Stimulated activated naive CD8-positive, alpha-beta T cell treated with anti-CD3 and anti-CD28 coated beads, Interleukin-15, amount 100 ng/mL, for 72 hours (primary cell): ENCODE data around the gene DHRS12.

Source experiments
- ATAC-seq: fragments of 150-1000 bp; cut with Tn5 transposase; 2 replicates; pipeline ENCODE4 v1.10.0; 2021; ENCODE audit warnings: mild to moderate bottlenecking, moderate library complexity
- DNase-seq, 2 donors: peaks; one replicate each; pipeline ENCODE4 v3.0.0; 2021 to 2022
- H3K27ac Mint-ChIP-seq, 2 donors: one replicate each; pipeline ENCODE4 v1.8.0; 2022; ENCODE audit warnings: mild to moderate bottlenecking in 2 of 2, mixed read lengths in 2 of 2, moderate library complexity in 2 of 2
- H3K27me3 Mint-ChIP-seq: one replicate; pipeline ENCODE4 v1.8.0; 2022; ENCODE audit warnings: mixed read lengths
- H3K4me1 Mint-ChIP-seq: one replicate; pipeline ENCODE4 v1.8.0; 2022; ENCODE audit warnings: mild to moderate bottlenecking, mixed read lengths
- H3K4me3 Mint-ChIP-seq, 2 donors: one replicate each; pipeline ENCODE4 v1.8.0; 2022; ENCODE audit warnings: mild to moderate bottlenecking in 2 of 2, mixed read lengths in 2 of 2, moderate library complexity in 1 of 2
- H3K9me3 Mint-ChIP-seq, 2 donors: one replicate each; pipeline ENCODE4 v1.8.0; 2022; ENCODE audit warnings: mixed read lengths in 2 of 2

Gene DHRS12

GRCh38 chr13:51783428-51784094 lies 20.4 kb downstream of the DHRS12 start:
- Mint-ChIP-seq H3K27me3 (no peaks in the 10 kb centered on the region), H3K4me3 (no peak overlapping the region), H3K9me3 (no peaks in the 10 kb centered on the region), H3K27ac (peak overlapping the region; percentile 3 to 16), H3K4me1 (peaks cover 20% of the 10 kb centered on the region)
- no peak for DNase-seq
- ATAC-seq: no peak

GRCh38 chr13:51782026-51782710 lies 21.8 kb downstream of the DHRS12 start:
- Mint-ChIP-seq H3K4me1 (peaks cover 22% of the 10 kb centered on the region), H3K9me3 (no peaks in the 10 kb centered on the region), H3K4me3 (no peak overlapping the region), H3K27ac (peak overlapping the region; percentile 23 to 85), H3K27me3 (no peaks in the 10 kb centered on the region)
- ATAC-seq (no peak), DNase-seq (no peak)

- H3K27ac Mint-ChIP-seq: peak overlapping the region in 1 of 2 donors; percentile 85
- H3K9me3 Mint-ChIP-seq: no peaks in the 10 kb centered on the region
- ATAC-seq (peak; percentile 81), DNase-seq (peak in 1 of 2 donors; percentile 29)
- no peak overlapping the region for H3K4me3 Mint-ChIP-seq
- peaks cover 17% of the 10 kb centered on the region for H3K4me1 Mint-ChIP-seq
- H3K27me3 Mint-ChIP-seq: no peaks in the 10 kb centered on the region
Observed at GRCh38 chr13:51781246-51782022, 22.5 kb downstream of the DHRS12 start.

GRCh38 chr13:51780099-51780498 lies 23.9 kb downstream of the DHRS12 start:
- no peak for DNase-seq
- peaks cover 17% of the 10 kb centered on the region for H3K4me1 Mint-ChIP-seq
- no peak overlapping the region for H3K4me3 Mint-ChIP-seq
- H3K27me3 Mint-ChIP-seq: no peaks in the 10 kb centered on the region
- H3K27ac Mint-ChIP-seq: no peak overlapping the region
- no peaks in the 10 kb centered on the region for H3K9me3 Mint-ChIP-seq
- ATAC-seq: no peak

- Mint-ChIP-seq H3K27me3 (no peaks in the 10 kb centered on the region), H3K4me3 (no peak overlapping the region), H3K27ac (no peak overlapping the region), H3K4me1 (peaks cover 17% of the 10 kb centered on the region), H3K9me3 (no peaks in the 10 kb centered on the region)
- ATAC-seq (no peak), DNase-seq (no peak)
Observed at GRCh38 chr13:51778392-51778791, 25.6 kb downstream of the DHRS12 start.

- H3K27me3 Mint-ChIP-seq: no peaks in the 10 kb centered on the region
- H3K4me1 Mint-ChIP-seq: peaks cover 17% of the 10 kb centered on the region
- ATAC-seq (no peak), DNase-seq (no peak)
- H3K4me3 Mint-ChIP-seq: no peak overlapping the region
- H3K9me3 Mint-ChIP-seq: no peaks in the 10 kb centered on the region
- peak overlapping the region in 1 of 2 donors; percentile 63 for H3K27ac Mint-ChIP-seq
Observed at GRCh38 chr13:51777921-51778320, 26.0 kb downstream of the DHRS12 start.

- H3K4me1 Mint-ChIP-seq: peaks cover 10% of the 10 kb centered on the region
- DNase-seq: no peak
- H3K9me3 Mint-ChIP-seq: no peaks in the 10 kb centered on the region
- ATAC-seq: no peak
- H3K27me3 Mint-ChIP-seq: no peaks in the 10 kb centered on the region
- no peak overlapping the region for H3K4me3 Mint-ChIP-seq
- H3K27ac Mint-ChIP-seq: no peak overlapping the region
Observed at GRCh38 chr13:51776179-51776578, 27.8 kb downstream of the DHRS12 start.

GRCh38 chr13:51773515-51773914 lies 30.4 kb downstream of the DHRS12 start:
- Mint-ChIP-seq H3K9me3 (no peaks in the 10 kb centered on the region), H3K27ac (peak overlapping the region in 1 of 2 donors; percentile 27), H3K4me1 (peaks cover 5% of the 10 kb centered on the region), H3K27me3 (no peaks in the 10 kb centered on the region), H3K4me3 (no peak overlapping the region)
- DNase-seq: no peak
- no peak for ATAC-seq

GRCh38 chr13:51772781-51773180 lies 31.2 kb downstream of the DHRS12 start:
- no peak overlapping the region for H3K27ac Mint-ChIP-seq
- no peak for ATAC-seq

GRCh38 chr13:51772105-51772455 lies 31.9 kb downstream of the DHRS12 start:
- Mint-ChIP-seq H3K27me3 (no peaks in the 10 kb centered on the region), H3K27ac (no peak overlapping the region), H3K4me3 (no peak overlapping the region), H3K4me1 (no peaks in the 10 kb centered on the region), H3K9me3 (no peaks in the 10 kb centered on the region)
- DNase-seq: no peak
- ATAC-seq: no peak

More at GRCh38 chr13:51772781-51773180, 31.2 kb downstream of the DHRS12 start:
- DNase-seq: no peak
- Mint-ChIP-seq H3K27me3 (no peaks in the 10 kb centered on the region), H3K4me3 (no peak overlapping the region), H3K9me3 (no peaks in the 10 kb centered on the region), H3K4me1 (peaks cover 1% of the 10 kb centered on the region)

GRCh38 chr13:51771418-51772104 lies 32.4 kb downstream of the DHRS12 start:
- H3K27me3 Mint-ChIP-seq: no peaks in the 10 kb centered on the region
- H3K4me1 Mint-ChIP-seq: peaks cover 4% of the 10 kb centered on the region
- no peak overlapping the region for H3K27ac Mint-ChIP-seq
- no peaks in the 10 kb centered on the region for H3K9me3 Mint-ChIP-seq
- peak; percentile 24 for ATAC-seq
- no peak overlapping the region for H3K4me3 Mint-ChIP-seq
- no peak for DNase-seq

GRCh38 chr13:51770681-51771417 lies 33.1 kb downstream of the DHRS12 start:
- H3K9me3 Mint-ChIP-seq: no peaks in the 10 kb centered on the region
- ATAC-seq: no peak
- DNase-seq: no peak
- peaks cover 11% of the 10 kb centered on the region for H3K4me1 Mint-ChIP-seq
- H3K27ac Mint-ChIP-seq: no peak overlapping the region
- no peak overlapping the region for H3K4me3 Mint-ChIP-seq
- no peaks in the 10 kb centered on the region for H3K27me3 Mint-ChIP-seq

- Mint-ChIP-seq H3K4me1 (peaks cover 18% of the 10 kb centered on the region), H3K27ac (no peak overlapping the region), H3K4me3 (no peak overlapping the region), H3K9me3 (no peaks in the 10 kb centered on the region), H3K27me3 (no peaks in the 10 kb centered on the region)
- DNase-seq: no peak
- no peak for ATAC-seq
Observed at GRCh38 chr13:51770160-51770559, 33.8 kb downstream of the DHRS12 start.

GRCh38 chr13:51769455-51770127 lies 34.4 kb downstream of the DHRS12 start:
- Mint-ChIP-seq H3K9me3 (no peaks in the 10 kb centered on the region), H3K27me3 (no peaks in the 10 kb centered on the region), H3K4me1 (peaks cover 24% of the 10 kb centered on the region), H3K4me3 (no peak overlapping the region), H3K27ac (peak overlapping the region in 1 of 2 donors; percentile 30)
- ATAC-seq (no peak), DNase-seq (no peak)
